Measurements from ENCODE around the gene ATL2. TPM values are rescaled to one million over a fixed set of nuclear protein-coding genes. Genes with fewer than 3 reads are reported as not detected.

ATL2 gene
- total RNA-seq (2021) (76.0 and 85.5 TPM in 2 replicates), Bru-seq, nascent RNA (percentile 93 among the genes with signal in this experiment), BruChase-seq, experiment 1, labeled RNA remaining after a 2-hour chase (percentile 91 among the genes with signal in this experiment), BruChase-seq, experiment 2, labeled RNA remaining after a 6-hour chase (percentile 85 among the genes with signal in this experiment)
- long read RNA-seq, transcript ATL2-201 (13 exons, 2,868 nt), result major isoform, 99 of 154 reads
- long read RNA-seq, partial matches to known transcripts, result 25 of 154 reads
- long read RNA-seq, other reads (novel, unspliced or antisense), result 26 of 154 reads

DNA sequence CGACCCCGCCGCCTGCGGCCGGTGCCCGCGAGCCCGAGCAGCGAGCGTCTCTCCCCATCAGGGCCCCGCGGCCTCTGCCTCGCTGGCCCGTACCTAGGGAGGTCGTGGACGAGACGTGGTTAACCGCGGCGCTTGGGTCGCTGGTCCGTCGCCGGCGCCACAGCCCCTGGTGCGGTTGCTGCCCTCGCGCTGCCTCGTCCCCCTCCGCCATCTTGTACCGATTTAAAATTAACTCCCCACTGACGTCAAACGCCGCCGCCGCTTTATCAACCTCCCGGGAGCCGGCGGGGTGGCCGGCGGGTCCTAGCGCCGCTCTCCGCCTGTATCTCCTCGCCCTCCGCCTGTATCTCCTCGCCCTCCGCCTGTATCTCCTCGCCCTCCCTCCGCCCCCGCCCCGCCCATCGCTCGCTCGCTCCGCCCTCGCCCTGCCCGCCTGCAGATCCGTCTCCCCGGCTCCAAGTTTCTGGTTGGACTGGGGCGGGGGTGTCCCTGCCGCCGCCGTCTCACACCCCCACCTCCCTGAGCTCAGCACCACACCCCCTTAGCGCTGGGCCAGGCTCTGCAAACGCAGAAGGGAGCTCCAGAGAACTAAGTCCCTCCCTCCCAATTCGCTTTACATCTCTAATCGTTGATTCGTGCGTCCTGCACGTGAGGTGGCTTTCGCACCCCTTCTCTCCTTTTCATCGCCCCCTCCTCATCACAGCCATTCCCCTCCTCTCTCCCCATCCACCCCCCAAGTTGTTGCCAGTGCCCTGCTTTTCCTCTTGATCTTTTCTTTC, at the start of gene ATL2:
ATL2 (minus strand) TSS at position 224 of the 779 bp plus-strand sequence; CDS start at position 211, 13 bp downstream.
- H3K9me3 ChIP-seq (ENCODE audit: low read depth, low read length, poor library complexity, severe bottlenecking), result no peaks in the 10 kb centered on the region
- ChIA-PET CTCF (no interaction called here), POLR2A (ENCODE audit: low non-redundant PET) (interaction anchor here (0.5 to 0.8 kb wide), 4 partner anchors 19 to 374 kb away, joined by 3 to 4 read pairs (median 4); partner anchors contain the start of gene SRSF7)
- H3K4me3 ChIP-seq (ENCODE audit: low read depth, low read length, poor library complexity, severe bottlenecking), result peak within 1 kb of the TSS; percentile 96
- H3K27me3 ChIP-seq (replicated peaks; ENCODE audit: insufficient read depth, low read depth, low read length, poor library complexity), result no peaks in the 10 kb centered on the region
- peak within 1 kb of the TSS; percentile 97 for H3K27ac ChIP-seq (ENCODE audit: low read depth, low read length, poor library complexity, severe bottlenecking)
- BruUV-seq (replicated peaks), result no TSS peak
- DNase-seq (ENCODE audit: low spot score), result peak; percentile 97
- H3K4me1 ChIP-seq (ENCODE audit: insufficient read depth, low read length, poor library complexity, severe bottlenecking), result peaks cover 20% of the 10 kb centered on the region
- intact Hi-C loops (cut with micrococcal nuclease; ENCODE audit: unreplicated experiment), result loop anchor here (5.0 kb wide), 1 partner anchor 130 kb away; no protein-coding TSS in a partner anchor
- H3K36me3 ChIP-seq (ENCODE audit: insufficient read depth, low read length, poor library complexity, severe bottlenecking), result no peaks in the 10 kb centered on the region
- no peak for TF ChIP-seq EZH2 (IDR thresholded peaks at IDR 0.05; ENCODE audit: borderline replicate concordance, low read depth, low read length, poor library complexity, severe bottlenecking)
- TF ChIP-seq, protein P1, sequence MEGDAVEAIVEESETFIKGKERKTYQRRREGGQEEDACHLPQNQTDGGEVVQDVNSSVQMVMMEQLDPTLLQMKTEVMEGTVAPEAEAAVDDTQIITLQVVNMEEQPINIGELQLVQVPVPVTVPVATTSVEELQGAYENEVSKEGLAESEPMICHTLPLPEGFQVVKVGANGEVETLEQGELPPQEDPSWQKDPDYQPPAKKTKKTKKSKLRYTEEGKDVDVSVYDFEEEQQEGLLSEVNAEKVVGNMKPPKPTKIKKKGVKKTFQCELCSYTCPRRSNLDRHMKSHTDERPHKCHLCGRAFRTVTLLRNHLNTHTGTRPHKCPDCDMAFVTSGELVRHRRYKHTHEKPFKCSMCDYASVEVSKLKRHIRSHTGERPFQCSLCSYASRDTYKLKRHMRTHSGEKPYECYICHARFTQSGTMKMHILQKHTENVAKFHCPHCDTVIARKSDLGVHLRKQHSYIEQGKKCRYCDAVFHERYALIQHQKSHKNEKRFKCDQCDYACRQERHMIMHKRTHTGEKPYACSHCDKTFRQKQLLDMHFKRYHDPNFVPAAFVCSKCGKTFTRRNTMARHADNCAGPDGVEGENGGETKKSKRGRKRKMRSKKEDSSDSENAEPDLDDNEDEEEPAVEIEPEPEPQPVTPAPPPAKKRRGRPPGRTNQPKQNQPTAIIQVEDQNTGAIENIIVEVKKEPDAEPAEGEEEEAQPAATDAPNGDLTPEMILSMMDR (conservative IDR thresholded peaks at IDR 0.05; ENCODE audit: low read depth, low read length), result no peak

GRCh38 chr2:38423763-38424162, 46.7 kb upstream of the ATL2 start:
- DNase-seq (ENCODE audit: low spot score), result no peak
- TF ChIP-seq, protein P1 (conservative IDR thresholded peaks at IDR 0.05; ENCODE audit: low read depth, low read length), result no peak
- no peak for TF ChIP-seq EZH2 (IDR thresholded peaks at IDR 0.05; ENCODE audit: borderline replicate concordance, low read depth, low read length, poor library complexity, severe bottlenecking)
- Histone ChIP-seq H3K9me3 (ENCODE audit: low read depth, low read length, poor library complexity, severe bottlenecking) (no peaks in the 10 kb centered on the region), H3K4me3 (ENCODE audit: low read depth, low read length, poor library complexity, severe bottlenecking) (no peak overlapping the region), H3K4me1 (ENCODE audit: insufficient read depth, low read length, poor library complexity, severe bottlenecking) (no peaks in the 10 kb centered on the region), H3K27ac (ENCODE audit: low read depth, low read length, poor library complexity, severe bottlenecking) (no peak overlapping the region), H3K27me3 (replicated peaks; ENCODE audit: insufficient read depth, low read depth, low read length, poor library complexity) (no peaks in the 10 kb centered on the region), H3K36me3 (ENCODE audit: insufficient read depth, low read length, poor library complexity, severe bottlenecking) (no peaks in the 10 kb centered on the region)
- ChIA-PET CTCF (no interaction called here), POLR2A (ENCODE audit: low non-redundant PET) (no interaction called here)
- intact Hi-C loops (cut with micrococcal nuclease; ENCODE audit: unreplicated experiment), result no loop called here
- BruUV-seq (replicated peaks), result no TSS peak

GRCh38 chr2:38421274-38422056, 44.4 kb upstream of the ATL2 start:
- ChIA-PET CTCF (no interaction called here), POLR2A (ENCODE audit: low non-redundant PET) (no interaction called here)
- H3K36me3 ChIP-seq (ENCODE audit: insufficient read depth, low read length, poor library complexity, severe bottlenecking), result no peaks in the 10 kb centered on the region
- no peaks in the 10 kb centered on the region for H3K9me3 ChIP-seq (ENCODE audit: low read depth, low read length, poor library complexity, severe bottlenecking)
- DNase-seq (ENCODE audit: low spot score), result no peak
- H3K4me1 ChIP-seq (ENCODE audit: insufficient read depth, low read length, poor library complexity, severe bottlenecking), result no peaks in the 10 kb centered on the region
- no peak overlapping the region for H3K4me3 ChIP-seq (ENCODE audit: low read depth, low read length, poor library complexity, severe bottlenecking)
- TF ChIP-seq EZH2 (IDR thresholded peaks at IDR 0.05; ENCODE audit: borderline replicate concordance, low read depth, low read length, poor library complexity, severe bottlenecking), result no peak
- TF ChIP-seq, protein P1 (conservative IDR thresholded peaks at IDR 0.05; ENCODE audit: low read depth, low read length), result no peak
- H3K27ac ChIP-seq (ENCODE audit: low read depth, low read length, poor library complexity, severe bottlenecking), result no peak overlapping the region
- BruUV-seq (replicated peaks), result no TSS peak
- intact Hi-C loops (cut with micrococcal nuclease; ENCODE audit: unreplicated experiment), result no loop called here
- H3K27me3 ChIP-seq (replicated peaks; ENCODE audit: insufficient read depth, low read depth, low read length, poor library complexity), result no peaks in the 10 kb centered on the region

Measured in A673 (cell line).